DMS79 treated with DMSO at 0.1 percent for 48 hours (cell line): ENCODE data around the gene GRHPR.
A peak's percentile ranks its signal among the peaks of the same experiment; 100 is the strongest.

Experiments
- DNase-seq: peaks from one replicate; lab custom pipeline; 2025; lab: John Stamatoyannopoulos, UW

GRHPR gene

DNA sequence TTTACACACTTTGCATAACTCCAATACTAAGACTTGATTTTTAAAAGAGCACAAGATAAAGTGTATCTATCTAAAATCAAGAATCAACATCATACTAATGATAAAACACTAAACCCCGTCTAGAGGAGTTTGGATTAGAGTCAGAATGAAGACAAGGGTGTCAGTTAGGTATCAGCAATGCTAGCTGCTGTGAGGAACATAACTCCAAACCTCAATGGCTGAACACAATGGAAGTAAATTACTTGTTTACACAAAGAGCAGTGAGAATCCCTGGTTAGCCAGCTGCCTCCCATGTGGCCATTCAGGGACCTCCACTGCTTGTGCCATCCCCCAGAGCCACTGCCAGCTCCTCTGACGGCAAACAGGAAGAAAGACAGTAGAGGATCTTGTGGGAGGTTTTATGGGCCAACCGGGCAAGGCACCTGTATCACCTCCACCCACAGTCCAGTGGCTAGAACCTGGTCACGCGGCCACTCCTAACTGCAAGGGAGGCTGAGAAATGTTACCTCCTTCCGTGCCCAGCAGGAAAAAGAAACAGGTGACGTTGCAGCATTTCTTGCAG, 24.0 kb upstream of the GRHPR start:
- no peak for DNase-seq

DNA sequence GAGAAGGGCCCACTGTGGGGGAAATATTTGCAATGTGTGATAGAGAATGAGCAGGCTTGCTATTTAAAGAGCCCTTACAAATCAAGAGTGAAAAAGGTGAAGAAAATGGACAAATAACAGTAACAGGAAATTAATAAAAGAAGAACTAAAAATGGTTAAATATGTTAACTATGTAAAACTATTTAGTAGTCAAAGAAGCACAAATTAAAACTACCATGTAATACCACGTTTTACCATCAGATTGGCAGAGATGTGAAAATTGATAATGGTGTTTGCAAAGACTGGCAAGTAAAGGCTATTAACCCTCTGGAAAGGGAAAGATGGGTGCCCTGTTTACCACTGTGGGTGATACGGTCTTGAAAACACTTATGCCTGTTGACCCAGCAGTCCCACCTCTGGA, 23.2 kb upstream of the GRHPR start:
- DNase-seq, result no peak

DNA sequence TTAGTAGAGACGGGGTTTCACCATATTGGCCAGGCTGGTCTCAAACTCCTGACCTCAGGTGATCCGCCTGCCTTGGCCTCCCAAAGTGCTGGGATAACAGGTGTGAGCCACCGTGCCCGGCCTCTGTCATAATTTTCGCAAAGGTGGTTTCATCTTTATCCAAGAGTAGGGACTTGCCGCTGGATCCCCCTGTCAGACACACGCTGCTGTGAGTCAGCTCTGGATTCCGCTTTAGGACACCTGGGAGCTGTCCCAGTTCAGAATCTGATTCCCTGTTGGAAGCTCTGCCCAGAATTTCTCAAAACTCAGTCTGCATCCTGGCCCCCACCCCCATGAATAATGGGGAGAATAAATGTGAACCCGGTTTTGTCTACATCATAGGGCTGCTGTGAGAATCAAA, 17.9 kb upstream of the GRHPR start:
- DNase-seq, result no peak

DNA sequence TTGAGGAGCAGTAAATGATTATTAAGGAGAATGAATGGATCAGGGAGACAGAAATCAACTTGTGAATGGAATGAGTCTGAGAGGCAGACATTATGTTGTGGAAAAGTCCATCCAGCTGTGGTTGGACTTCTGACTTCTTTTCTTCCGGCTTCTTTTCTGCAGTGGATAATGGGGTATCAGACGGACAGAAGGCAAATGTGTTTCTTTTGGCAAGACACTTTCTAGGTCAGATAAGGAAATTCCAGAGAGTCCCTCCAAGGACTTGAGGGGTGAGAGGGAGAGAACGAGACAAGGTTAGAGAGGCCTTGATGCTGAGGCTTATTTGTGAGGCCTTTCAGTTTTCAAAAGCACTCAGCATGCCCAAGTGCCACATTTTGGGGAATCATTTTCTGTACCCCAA, 17.1 kb upstream of the GRHPR start:
- DNase-seq, result no peak

DNA sequence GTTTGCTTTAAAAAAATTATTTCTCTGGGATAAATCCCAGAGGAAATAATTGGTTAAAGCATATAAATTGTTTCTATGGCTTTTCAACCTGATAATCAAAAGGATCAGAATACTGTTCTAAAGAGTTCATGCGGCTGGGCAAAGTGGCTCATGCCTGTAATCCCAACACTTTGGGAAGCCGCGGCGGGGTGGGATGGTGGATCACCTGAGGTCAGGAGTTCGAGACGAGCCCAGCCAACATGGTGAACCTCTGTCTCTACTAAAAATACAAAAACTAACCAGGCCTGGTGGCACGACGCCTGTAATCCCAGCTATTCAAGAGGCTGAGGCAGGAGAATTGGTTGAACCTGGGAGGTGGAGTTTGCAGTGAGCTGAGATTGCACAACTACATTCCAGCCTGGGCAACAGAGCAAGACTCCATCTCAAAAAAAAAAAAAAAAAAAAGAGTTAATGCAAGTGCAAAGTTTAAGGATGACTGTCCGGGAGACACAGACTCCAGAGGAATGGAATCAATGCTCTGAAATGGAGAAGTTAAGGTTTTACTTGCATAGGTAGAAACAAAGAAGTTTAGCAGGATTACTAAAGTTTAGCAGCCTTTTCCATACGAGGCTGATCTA, 16.6 kb upstream of the GRHPR start:
- DNase-seq, result no peak

DNA sequence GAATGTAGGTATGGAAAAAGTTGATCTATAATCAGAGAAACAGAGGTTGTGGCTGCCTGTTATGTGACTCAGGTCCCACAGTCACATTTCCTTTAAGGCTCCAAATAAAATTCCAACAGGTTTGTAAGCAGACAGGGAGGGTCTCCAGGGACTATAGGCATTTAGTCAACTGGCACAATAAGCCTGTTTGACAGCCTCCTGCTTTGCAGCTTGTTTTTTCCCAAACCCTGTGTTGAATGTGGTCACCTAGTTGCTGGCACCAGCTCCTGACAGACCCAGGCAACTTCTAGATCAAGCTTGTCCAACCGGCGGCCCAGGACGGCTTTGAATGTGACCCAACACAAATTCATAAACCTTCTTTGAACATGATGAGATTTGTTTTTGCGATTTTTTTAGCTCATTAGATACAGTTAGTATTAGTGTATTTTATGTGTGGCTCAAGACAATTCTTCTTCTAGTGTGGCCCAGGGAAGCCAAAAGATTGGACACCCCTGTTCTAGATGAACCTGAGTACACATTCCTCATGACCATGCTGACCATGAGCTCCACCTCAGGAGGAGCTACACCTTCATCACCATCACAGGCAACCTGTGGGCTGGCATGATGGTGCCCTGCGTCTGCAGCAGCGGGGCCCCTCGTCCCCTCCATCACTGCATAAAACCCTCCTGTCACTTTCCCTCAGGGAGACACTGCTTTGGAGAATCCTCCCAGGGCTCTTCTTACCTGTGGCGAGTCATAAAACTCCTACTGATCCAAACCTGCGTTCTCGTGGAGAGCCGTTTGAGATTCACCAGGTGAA, 15.7 kb upstream of the GRHPR start:
- no peak for DNase-seq

DNA sequence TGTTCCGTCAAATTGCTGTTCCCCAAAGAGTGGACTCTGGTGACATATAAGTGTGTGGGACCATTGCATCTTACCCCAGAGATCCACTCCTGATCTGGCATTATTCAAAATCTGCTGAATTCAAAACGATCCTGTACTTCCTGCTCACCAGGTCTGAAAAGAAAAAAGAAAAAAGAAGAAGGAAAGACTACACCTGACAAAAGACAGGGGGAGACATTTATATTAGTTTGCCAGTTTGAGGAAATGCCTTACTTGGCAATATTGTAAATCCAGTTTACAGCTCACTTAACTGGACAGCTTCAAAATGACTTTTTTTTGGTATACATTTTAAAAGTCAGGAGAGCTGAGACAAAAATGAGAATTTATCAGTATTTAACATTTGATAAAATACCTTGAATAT, 15.0 kb upstream of the GRHPR start:
- no peak for DNase-seq

DNA sequence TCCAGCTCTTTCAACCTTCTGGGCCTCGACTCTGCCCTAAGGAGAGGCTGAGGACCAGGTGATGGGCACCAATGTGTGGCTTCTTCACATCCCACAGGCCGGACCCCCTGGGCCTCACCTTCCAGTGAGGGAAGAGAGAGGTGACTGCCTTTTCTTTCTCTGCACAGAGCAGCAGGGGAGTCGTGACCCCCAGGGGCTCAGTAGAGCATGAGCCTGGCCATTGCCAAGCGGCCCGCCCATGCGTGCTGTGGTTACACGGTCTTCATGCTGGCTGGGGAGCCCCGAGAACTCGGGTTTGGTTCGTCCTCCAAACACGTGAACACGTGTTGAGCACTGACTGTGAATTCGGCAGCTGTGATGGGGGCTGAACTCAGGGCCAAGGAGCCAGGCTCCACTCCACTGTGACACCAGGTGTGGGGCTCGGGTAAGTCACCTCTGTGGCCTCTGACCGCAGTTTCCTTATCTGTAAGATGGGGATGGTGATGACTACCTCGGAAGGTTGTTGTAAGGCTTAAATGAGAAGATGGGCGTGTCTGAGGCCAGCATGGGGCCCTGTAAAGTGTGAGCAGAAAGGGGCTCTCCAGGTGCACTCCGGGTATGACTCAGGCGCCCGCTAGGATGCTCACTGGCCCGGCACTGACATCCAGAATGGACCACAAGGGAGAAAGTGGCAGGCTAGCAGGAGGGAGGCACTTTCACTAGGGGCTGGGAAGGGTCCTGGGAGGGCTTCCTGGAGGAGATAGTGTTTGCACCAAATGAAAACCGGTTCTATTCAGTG, 13.4 kb upstream of the GRHPR start:
- DNase-seq, result no peak

DNA sequence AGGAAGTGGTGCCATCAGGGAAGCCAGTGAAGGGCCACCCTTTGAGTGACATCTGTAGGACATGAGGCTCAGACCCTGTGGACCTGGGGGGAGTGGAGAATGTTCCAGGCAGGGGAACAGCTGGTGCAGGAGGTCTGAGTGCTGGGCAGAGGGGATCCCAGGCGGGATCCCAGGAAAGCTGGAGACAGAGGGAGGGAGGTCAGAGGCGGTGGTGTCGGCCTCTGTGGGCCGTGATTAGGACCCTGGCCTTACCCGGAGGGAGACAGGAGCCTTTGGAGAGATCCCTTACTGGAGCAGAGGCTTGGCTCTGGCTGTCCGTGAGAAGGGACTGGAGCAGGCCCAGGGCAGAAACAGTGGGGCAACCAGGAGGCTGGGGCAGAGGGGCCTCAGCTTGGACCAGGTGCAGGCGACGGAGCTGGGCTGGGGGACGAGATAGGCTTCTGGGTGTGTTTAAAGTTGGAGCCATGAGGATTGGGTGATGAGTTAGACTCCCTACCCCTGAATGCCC, 12.1 kb upstream of the GRHPR start:
- no peak for DNase-seq

DNA sequence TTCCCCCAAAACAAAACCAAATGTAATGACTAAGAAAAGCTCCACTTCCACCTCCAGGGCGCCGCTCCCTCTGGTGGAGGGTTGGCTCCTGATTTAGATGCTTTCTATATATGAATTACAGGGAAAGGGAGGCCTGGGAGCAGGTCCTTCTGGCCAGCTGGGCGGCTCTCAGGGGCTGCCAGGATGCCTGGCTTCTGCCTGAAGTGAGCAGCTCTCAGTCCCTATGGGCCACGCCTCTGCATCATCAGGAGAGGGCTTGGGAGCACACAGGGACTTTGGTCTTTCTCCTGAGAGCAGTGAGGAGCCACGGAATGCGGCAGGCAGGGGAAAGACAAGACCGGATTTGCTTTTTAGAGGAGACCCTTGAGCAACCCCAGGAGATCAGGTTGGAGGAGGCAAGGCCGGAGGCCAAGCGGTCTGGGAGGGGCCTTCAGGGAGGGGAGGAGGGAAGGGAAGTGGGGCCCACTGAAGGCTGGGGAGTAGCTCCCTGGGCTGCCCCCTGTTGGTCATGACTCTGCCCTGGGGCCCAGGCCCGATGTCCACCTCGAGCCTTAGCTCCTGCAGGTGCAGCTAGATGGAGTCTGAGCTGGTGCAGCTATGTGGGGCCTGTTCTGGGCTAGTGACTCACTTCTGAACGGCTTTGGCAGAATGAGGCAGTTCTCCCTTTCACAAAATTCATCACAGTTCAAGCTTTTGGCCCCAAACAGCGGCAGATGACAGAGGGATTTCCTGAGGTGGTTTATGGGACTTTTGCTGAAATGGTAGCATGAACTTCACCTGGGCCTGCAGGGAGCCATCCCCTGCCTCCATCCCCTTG, 11.3 kb upstream of the GRHPR start:
- no peak for DNase-seq

DNA sequence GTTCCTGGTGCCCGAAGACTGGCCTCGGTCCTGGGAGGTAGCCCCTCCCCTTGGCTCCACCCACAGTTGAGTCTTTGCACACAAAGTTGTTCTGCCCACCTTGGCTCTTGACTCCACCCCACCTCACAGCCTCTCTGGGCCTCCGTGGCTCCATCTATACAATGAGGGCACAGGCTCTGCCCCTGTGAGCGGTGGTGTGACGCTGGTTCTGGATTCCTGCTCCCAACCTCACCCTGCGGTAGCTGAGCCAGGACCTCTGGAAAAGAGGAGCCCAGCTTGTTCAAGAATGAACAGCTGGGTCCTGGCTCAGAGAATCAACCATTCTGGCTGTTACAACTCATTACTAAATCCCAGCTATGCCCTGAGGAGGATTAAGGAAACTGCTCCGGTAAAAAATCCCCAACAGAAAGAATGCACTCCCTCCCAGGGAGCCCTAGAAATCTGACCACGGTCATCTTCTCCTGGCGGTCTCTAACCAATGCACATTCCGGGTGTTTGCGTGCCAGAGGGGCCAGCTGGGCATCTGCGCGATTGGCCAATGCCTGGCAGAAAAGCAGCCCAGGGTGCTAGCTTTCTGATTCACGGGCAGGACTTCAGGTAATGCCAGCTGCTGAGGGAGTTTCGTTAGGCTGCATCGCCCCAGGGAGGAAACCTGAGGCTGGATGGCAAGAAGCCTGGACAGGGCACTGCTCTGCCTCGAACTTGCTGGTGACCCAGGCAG, 9.9 kb upstream of the GRHPR start:
- no peak for DNase-seq

DNA sequence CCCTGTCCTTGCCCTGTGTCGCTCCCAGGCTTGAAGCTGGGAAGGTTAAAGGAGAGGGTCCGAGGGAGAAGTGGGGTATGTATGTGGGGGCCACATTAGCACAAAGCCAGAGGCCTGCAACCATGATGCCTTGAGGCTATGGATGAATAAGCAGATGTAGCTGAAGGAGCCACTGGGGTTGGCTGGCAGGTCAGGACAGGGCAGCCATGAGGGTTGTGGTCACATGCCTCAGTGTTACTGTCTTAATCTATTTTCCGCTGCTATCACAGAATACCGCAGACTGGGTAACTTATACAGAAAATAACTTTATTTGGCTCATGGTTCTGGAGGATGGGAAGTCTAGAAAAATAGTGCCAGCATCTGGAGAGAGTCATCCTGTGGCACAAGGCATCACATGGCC, 9.2 kb upstream of the GRHPR start:
- DNase-seq, result no peak

DNA sequence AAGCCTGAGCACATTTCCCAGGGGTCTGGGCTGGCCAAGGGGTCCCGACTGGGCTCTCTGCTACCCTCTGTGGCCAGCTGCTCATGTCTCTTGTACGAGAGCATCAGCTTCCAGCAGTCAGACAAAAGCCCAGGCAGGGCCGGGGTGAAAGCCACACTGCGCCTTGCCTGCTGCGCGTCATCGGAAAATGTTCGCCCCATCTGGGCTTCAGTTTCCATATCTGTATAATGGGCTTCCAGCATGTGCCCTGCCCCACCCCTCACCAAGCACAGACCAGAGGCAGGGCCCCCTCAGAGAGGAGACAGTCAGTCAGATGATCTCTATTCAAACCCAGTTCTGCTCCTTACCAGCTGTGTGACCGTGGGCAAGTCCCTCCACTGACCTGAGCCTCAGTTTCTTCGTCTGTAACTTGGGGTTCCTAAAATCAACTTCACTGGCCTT, 8.0 kb upstream of the GRHPR start:
- no peak for DNase-seq

DNA sequence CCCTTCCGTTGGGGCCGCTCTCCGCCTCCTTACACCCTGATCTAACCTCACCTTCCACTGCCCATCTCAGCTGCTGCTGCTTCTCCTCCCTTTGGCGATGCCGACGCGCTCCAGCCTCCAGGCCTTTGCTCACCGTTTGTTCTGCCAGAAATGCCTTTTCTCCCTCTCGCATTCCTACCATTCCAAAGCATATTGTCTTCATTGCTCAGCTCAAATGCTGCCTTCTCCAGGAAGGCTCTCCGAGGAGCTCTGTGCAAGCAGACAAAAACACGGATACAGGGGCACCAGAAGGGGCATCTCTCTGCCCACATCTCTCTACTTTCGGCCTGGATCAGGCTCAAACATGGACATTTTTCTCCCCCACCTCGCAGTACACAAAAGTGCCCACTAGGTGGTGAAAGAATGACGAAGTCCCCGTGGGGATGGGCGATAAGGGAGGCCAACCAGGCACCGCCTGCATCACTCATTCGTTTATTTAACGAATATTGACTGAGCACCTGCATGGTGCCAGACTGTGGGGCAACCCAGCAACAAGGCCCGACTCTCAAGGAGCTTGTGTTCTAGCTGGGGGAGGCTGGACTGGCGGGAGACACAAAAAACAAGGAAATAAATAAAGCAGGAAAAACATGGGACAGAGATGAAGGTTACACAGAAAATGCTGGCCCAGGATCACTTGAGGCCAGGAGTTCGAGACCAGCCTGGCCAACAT, 7.3 kb upstream of the GRHPR start:
- DNase-seq, result peak; percentile 6

DNA sequence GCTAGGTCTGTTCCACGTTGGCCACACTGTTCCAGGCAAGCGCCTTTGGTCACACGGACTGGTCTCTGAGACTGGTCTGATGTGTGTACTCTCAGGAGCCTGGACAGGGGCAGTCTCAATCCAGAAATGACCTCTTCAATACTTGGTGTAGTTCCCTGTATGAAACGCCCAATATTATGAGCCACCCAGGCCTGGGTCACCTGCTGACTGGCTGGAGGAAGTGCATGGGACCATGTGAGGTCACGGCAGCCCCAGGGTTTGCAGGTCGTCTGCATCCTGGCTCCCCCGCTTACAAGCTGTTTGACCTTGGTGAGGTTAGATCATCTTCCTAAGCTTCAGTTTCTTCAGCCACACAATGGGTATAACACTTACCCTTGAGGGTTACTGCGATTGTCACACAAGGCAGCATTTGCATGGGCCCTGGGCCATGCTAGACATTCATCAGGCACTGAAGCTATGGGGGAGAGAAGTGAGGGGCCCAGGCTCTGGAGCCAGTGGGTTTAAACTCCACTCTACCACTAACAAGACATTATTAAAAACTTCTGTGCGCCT, 5.2 kb upstream of the GRHPR start:
- DNase-seq, result no peak

DNA sequence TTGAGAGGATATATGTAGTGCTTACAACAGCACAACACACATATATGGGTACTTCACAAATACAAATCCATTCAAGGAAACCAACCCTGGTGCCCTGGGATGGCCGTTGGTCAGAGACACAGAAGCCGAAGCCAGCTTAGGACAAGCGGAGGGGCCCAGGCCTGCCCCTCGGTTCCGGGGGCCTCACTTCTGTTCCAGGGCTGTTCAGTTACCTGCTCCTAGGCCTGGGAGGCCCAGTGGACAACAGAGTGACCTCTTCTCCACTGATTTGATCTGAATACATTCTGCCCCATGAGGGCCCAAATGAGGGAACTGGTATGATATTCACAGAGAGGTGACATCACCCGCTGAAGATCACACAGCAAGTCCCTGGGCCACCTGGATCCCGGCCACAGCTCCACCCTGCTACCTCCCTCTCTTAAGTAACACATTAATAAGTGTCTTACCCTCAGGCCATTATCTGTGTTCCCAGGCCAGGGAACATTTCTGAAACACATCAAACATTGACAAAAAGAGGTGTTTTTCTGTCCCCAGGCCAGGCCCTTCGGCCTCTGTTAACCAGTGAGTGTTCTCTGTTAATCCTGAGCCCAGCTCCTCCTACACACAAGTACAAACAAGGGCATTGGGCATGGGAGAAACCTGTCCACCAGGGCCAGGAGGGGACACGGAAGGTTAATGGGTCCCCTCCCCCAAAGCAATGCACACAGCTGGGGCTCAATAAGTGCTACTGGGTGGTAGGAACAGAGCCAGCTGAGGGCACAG, 4.5 kb upstream of the GRHPR start:
- DNase-seq, result no peak

DNA sequence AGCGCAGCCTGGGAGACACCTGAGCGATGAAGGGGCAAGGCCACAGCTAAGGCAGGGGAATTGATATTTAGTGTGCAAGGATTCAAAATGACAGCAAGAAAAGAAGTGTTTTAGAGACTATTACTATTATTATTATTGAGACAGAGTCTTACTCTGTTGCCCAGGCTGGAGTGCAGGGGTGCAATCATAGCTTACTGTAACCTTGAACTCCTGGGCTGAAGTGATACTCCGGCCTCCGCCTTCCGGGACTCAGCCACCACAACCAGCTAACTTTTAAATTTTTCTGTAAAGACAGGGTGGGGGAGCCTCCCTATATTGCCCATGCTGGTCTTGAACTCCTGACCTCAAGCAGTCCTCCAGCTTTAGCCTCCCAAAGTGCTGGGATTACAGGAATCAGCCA, 3.3 kb upstream of the GRHPR start:
- no peak for DNase-seq

DNA sequence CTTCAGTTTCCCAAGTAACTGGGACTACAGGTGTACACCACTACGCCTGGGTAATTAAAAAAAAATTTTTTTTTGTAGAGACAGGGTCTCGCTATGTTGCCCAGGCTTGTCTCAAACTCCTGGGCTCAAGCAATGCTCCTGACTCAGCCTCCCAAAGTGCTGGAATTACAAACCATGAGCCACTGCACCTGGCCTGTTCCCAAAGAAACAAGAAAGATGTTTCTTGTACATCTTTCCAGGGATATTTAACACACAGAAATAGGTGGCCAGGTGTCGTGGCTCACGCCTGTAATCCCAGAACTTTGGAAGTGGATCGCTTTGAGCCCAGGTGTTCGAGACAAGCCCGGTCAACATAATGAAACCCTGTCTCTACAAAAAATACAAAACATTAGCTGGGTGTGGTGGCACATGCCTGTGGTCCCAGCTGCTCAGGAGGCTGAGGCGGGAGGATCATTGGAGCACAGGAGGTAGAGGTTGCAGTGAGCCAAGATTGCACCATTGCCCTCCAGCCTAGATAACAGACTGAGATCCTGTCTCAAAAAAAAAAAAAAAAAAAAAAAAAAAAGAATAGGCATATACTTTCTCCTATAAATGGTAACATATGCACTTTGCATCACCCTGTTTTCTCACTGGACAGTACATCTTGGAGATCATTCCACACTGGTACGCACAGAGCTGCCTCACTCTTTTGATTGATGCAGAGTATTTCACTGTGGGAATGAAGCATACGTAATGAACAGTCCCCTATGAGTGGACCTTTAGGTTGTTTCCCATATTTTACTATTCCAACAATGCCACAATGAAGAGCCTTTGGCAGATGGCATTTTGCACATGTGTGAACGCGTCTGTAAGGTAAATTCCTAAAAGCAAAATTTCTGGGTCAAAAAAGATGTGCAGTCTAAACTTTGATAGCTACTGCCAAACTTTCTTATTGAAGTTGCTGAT, 2.0 kb upstream of the GRHPR start:
- no peak for DNase-seq
